ENCODE measurements around the gene LTA4H.

DNA sequence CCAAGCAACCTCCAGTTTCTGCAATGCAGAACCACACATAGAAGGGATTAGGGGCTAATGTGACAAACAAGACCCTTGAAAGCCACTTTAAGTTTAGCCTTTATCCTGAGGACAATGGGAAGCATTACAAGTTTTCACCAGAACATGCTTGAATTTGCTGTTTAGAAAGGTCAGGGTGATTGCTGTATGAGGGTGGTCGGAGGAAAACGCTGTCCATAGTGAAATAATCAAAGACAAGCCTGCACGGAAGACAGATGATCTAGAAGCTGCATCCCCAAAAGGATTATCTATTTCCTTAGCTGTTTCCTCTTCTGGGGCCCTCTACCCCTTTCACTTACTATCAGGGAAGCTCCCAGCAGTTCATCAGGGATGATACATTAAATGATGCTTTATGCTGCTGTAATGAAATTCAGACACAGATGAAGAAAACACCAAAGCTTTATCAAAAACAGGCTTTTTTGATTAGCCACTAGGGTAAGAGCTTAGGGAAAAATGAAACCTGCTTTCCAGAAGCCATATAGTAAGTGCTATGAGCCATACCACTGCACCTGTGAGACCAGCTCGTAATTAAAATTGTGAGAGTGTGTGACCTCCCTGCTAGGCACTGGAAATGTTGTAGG, 45.8 kb downstream of the LTA4H start:
- TF ChIP-seq CTCF (conservative IDR thresholded peaks at IDR 0.05) (no peak), ZFX (IDR thresholded peaks at IDR 0.05) (no peak)
